GM23338 (cell line): Measurements from ENCODE around the gene ATXN2. TPM values are rescaled to one million over a fixed set of nuclear protein-coding genes. Genes with fewer than 3 reads are reported as not detected.

Experiments used
- ATAC-seq: fragments of 200-7000 bp; cut with Tn5 transposase; 3 replicates; pipeline ENCODE4 v1.9.1; 2020
- DNase-seq: peaks from one replicate; pipeline ENCODE4 v3.0.0-alpha.2; 2015; ENCODE audit warnings: low spot score
- H2AFZ ChIP-seq: fragments of 200-600 bp; sonication (generic); 2 replicates; pipeline ENCODE4 v1.8.0; 2016; ENCODE audit warnings: antibody characterized with exemption, mild to moderate bottlenecking, moderate library complexity
- H3F3A ChIP-seq: fragments of 200-600 bp; sonication (generic); replicated peaks from 2 replicates; pipeline ENCODE4 v1.8.0; 2017; ENCODE audit warnings: antibody characterized with exemption, mixed run types, low read depth
- H3K27ac ChIP-seq: fragments of 200-600 bp; sonication (generic); 2 replicates; pipeline ENCODE4 v1.6.1; 2016; ENCODE audit warnings: low read depth
- H3K27me3 ChIP-seq: fragments of 200-600 bp; sonication (generic); 2 replicates; pipeline ENCODE4 v1.8.0; 2016; ENCODE audit warnings: mild to moderate bottlenecking, mixed run types, moderate library complexity; ENCODE audit not compliant: insufficient read depth
- H3K36me3 ChIP-seq: fragments of 200-600 bp; sonication (generic); 2 replicates; pipeline ENCODE4 v1.8.0; 2016; ENCODE audit warnings: mild to moderate bottlenecking; ENCODE audit not compliant: insufficient read depth
- H3K4me1 ChIP-seq: fragments of 200-600 bp; sonication (generic); 2 replicates; pipeline ENCODE4 v1.8.0; 2016; ENCODE audit warnings: mild to moderate bottlenecking, moderate library complexity; ENCODE audit not compliant: insufficient read depth
- H3K4me2 ChIP-seq: fragments of 200-600 bp; sonication (generic); 2 replicates; pipeline ENCODE4 v1.7.1; 2017; ENCODE audit warnings: mixed run types
- H3K4me3 ChIP-seq: fragments of 200-600 bp; sonication (generic); 2 replicates; pipeline ENCODE4 v1.6.1; 2016; ENCODE audit warnings: mixed run types
- H3K79me2 ChIP-seq: fragments of 200-600 bp; sonication (generic); replicated peaks from 2 replicates; pipeline ENCODE4 v1.8.0; 2017; ENCODE audit warnings: mild to moderate bottlenecking; ENCODE audit not compliant: insufficient read depth
- H3K9me2 ChIP-seq: fragments of 200-600 bp; sonication (generic); 2 replicates; pipeline ENCODE4 v1.8.0; 2017; ENCODE audit not compliant: insufficient read depth
- H4K20me1 ChIP-seq: fragments of 200-600 bp; sonication (generic); replicated peaks from 2 replicates; pipeline ENCODE4 v1.8.0; 2017; ENCODE audit warnings: mild to moderate bottlenecking; ENCODE audit not compliant: insufficient read depth
- H3K27ac Mint-ChIP-seq: 2 replicates; pipeline ENCODE4 v1.8.0; 2020; ENCODE audit warnings: inconsistent platforms, mild to moderate bottlenecking, moderate library complexity, mixed read lengths
- H3K27me3 Mint-ChIP-seq: 3 replicates; pipeline ENCODE4 v1.8.0; 2022; ENCODE audit warnings: low read depth, mild to moderate bottlenecking, moderate library complexity, mixed read lengths, inconsistent platforms; ENCODE audit not compliant: insufficient read depth, poor library complexity
- H3K36me3 Mint-ChIP-seq: 3 replicates; pipeline ENCODE4 v1.8.0; 2021; ENCODE audit warnings: low read depth, mild to moderate bottlenecking, inconsistent platforms, moderate library complexity, mixed read lengths
- H3K4me1 Mint-ChIP-seq: 3 replicates; pipeline ENCODE4 v1.8.0; 2020; ENCODE audit warnings: mild to moderate bottlenecking, inconsistent platforms, mixed read lengths
- H3K4me3 Mint-ChIP-seq: 3 replicates; pipeline ENCODE4 v1.8.0; 2021; ENCODE audit warnings: moderate library complexity, mild to moderate bottlenecking, inconsistent platforms, mixed read lengths
- H3K9me3 Mint-ChIP-seq: 3 replicates; pipeline ENCODE4 v1.8.0; 2020; ENCODE audit warnings: moderate library complexity, mild to moderate bottlenecking, inconsistent platforms, mixed read lengths
- CREB1 ChIP-seq: fragments of 250-450 bp; sonication (Bioruptor Pico); IDR thresholded peaks from 2 replicates; pipeline ENCODE4 v1.5.0; 2020; ENCODE audit warnings: low read depth, mild to moderate bottlenecking, moderate library complexity
- CTCF ChIP-seq, 2 experiments: fragments of 200-600 bp in 1 of 2; sonication (generic) in 1 of 2; conservative IDR thresholded peaks; 2 replicates each; pipeline versions ENCODE4 v1.5.1 to v1.6.1; 2016 to 2017; ENCODE audit warnings: antibody characterized with exemption in 2 of 2, low read depth in 2 of 2, mild to moderate bottlenecking in 2 of 2, moderate library complexity in 1 of 2
- ETS1 ChIP-seq: IDR thresholded peaks from 2 replicates; pipeline ENCODE4 v1.6.1; 2016; ENCODE audit warnings: antibody characterized with exemption
- EZH2 ChIP-seq: fragments of 200-600 bp; sonication (generic); IDR thresholded peaks from one replicate; pipeline ENCODE4 v1.8.0; 2017; ENCODE audit warnings: antibody characterized with exemption, mild to moderate bottlenecking, low read depth; ENCODE audit not compliant: unreplicated experiment
- EZH2phosphoT487 ChIP-seq: fragments of 200-600 bp; sonication (generic); IDR thresholded peaks from one replicate; pipeline ENCODE4 v1.8.1; 2018; ENCODE audit warnings: antibody characterized with exemption; ENCODE audit not compliant: unreplicated experiment
- JUNB ChIP-seq: IDR thresholded peaks from one replicate; pipeline ENCODE4 v1.6.1; 2016; ENCODE audit warnings: antibody characterized with exemption; ENCODE audit not compliant: unreplicated experiment
- NANOG ChIP-seq: IDR thresholded peaks from 2 replicates; pipeline ENCODE4 v1.6.1; 2016; ENCODE audit warnings: antibody characterized with exemption, borderline replicate concordance
- POLR2AphosphoS5 ChIP-seq: IDR thresholded peaks from 2 replicates; pipeline ENCODE4 v1.6.1; 2016; ENCODE audit warnings: antibody characterized with exemption, low read depth
- REST ChIP-seq: IDR thresholded peaks from one replicate; pipeline ENCODE4 v1.6.1; 2018; ENCODE audit warnings: antibody characterized with exemption; ENCODE audit not compliant: unreplicated experiment
- STAT1 ChIP-seq: IDR thresholded peaks from one replicate; pipeline ENCODE4 v1.6.1; 2016; ENCODE audit warnings: antibody characterized with exemption; ENCODE audit not compliant: unreplicated experiment
- ZNF114 ChIP-seq: fragments of 250-450 bp; sonication (Bioruptor Pico); IDR thresholded peaks from 2 replicates; pipeline ENCODE4 v1.5.0; 2020; ENCODE audit warnings: mild to moderate bottlenecking, moderate library complexity
- ZNF331 ChIP-seq: fragments of 250-450 bp; sonication (Bioruptor Pico); IDR thresholded peaks from 2 replicates; pipeline ENCODE4 v1.5.0; 2020; ENCODE audit warnings: low read depth, mild to moderate bottlenecking, moderate library complexity
- ZNF462 ChIP-seq: fragments of 250-450 bp; sonication (Bioruptor Pico); IDR thresholded peaks from 2 replicates; pipeline ENCODE4 v1.5.0; 2020; ENCODE audit warnings: mild to moderate bottlenecking, moderate library complexity
- polyA plus RNA-seq: library from polyadenylated mRNA; unstranded; fragments of >200 nt; fragmentation: Nextera tagmentation; extraction: Ambion mirVana; gene quantifications from 2 replicates; pipeline ENCODE4 v1.2.1, GENCODE V29; 2016
- total RNA-seq: library from RNA; depleted of rRNA; stranded (reverse); fragments of >200 nt; shearing (Covaris generic); gene quantifications from 2 replicates; pipeline ENCODE4 v1.2.3, GENCODE V29; 2014

ATXN2 gene
- total and polyA plus RNA-seq, 2 experiments from 2014 or later: 44.8 to 59.5 TPM

- no peak overlapping the region for H2AFZ ChIP-seq
- H3K4me1 Mint-ChIP-seq: no peaks in the 10 kb centered on the region
Measured at GRCh38 chr12:111616177-111616623, 17.1 kb upstream of the ATXN2 start.

More at GRCh38 chr12:111616177-111616623, 17.1 kb upstream of the ATXN2 start:
- H3K27ac Mint-ChIP-seq: no peak overlapping the region
- Histone ChIP-seq H3K4me1 (no peaks in the 10 kb centered on the region), H4K20me1 (no peaks in the 10 kb centered on the region), H3K4me2 (no peak overlapping the region), H3K9me2 (no peaks in the 10 kb centered on the region), H3K4me3 (no peak overlapping the region), H3K27me3 (no peaks in the 10 kb centered on the region), H3F3A (no peaks in the 10 kb centered on the region), H3K79me2 (no peaks in the 10 kb centered on the region), H3K27ac (no peak overlapping the region), H3K36me3 (no peaks in the 10 kb centered on the region)
- DNase-seq (no peak), ATAC-seq (no peak)
- H3K4me3 Mint-ChIP-seq: no peak overlapping the region
- TF ChIP-seq JUNB (no peak), ZNF331 (CRISPR knock-in tag) (no peak), EZH2 (no peak), ETS1 (no peak), STAT1 (no peak), CTCF (conservative IDR thresholded peaks at IDR 0.05; ENCODE audit: low read depth in 2 of 2) (no peak), POLR2AphosphoS5 (no peak), ZNF114 (CRISPR knock-in tag) (no peak), ZNF462 (CRISPR knock-in tag) (no peak), CREB1 (CRISPR knock-in tag) (no peak), EZH2phosphoT487 (no peak), REST (no peak), NANOG (no peak)
- peaks cover 7% of the 10 kb centered on the region for H3K27me3 Mint-ChIP-seq
- H3K9me3 Mint-ChIP-seq: no peaks in the 10 kb centered on the region; the same call in 2 of the 3 replicates
- H3K36me3 Mint-ChIP-seq: no peaks in the 10 kb centered on the region
